ENCODE measurements around the gene KCNC3. TPM values are rescaled to one million over a fixed set of nuclear protein-coding genes. Genes with fewer than 3 reads are reported as not detected.

Gene KCNC3
- total and polyA plus RNA-seq, 2 of the 13 experiments (the other 11 are each of a cell fraction or from before 2014, with no cell fraction given): 0.29 to 1.7 TPM

- TF ChIP-seq DMAP1 (CRISPR knock-in tag; IDR thresholded peaks at IDR 0.05) (peak; percentile 45; the same call in 1 of the 2 replicates), ZNF138 (CRISPR knock-in tag; IDR thresholded peaks at IDR 0.05; ENCODE audit: low read depth) (no peak), SPEN (CRISPR knock-in tag; IDR thresholded peaks at IDR 0.05; ENCODE audit: low read depth) (0 out of 2 replicates have a peak, but pooled peaks have one; percentile 30), HNF4G (IDR thresholded peaks at IDR 0.05; ENCODE audit: borderline replicate concordance, low read depth, low read length) (0 out of 2 replicates have a peak, but pooled peaks have one; percentile 31), HNF4G (CRISPR knock-in tag; IDR thresholded peaks at IDR 0.05; ENCODE audit: borderline replicate concordance, low read depth) (no peak), ZSCAN9 (CRISPR knock-in tag; IDR thresholded peaks at IDR 0.05; ENCODE audit: borderline replicate concordance) (no peak), KDM6A (CRISPR knock-in tag; IDR thresholded peaks at IDR 0.05; ENCODE audit: low read depth) (peak; percentile 18; the same call in 1 of the 2 replicates), ZSCAN5A (CRISPR knock-in tag; IDR thresholded peaks at IDR 0.05; ENCODE audit: borderline replicate concordance) (no peak), BRD4 (CRISPR knock-in tag; IDR thresholded peaks at IDR 0.05) (peak; percentile 21; the same call in 1 of the 2 replicates), AGO2 (optimal IDR thresholded peaks at IDR 0.05; ENCODE audit: low read depth, low read length) (no peak), ZSCAN31 (CRISPR knock-in tag; IDR thresholded peaks at IDR 0.05; ENCODE audit: low read depth) (no peak), ELF3 (CRISPR knock-in tag; IDR thresholded peaks at IDR 0.05) (peak; percentile 79), BORCS8-MEF2B (CRISPR knock-in tag; IDR thresholded peaks at IDR 0.05) (no peak), ZNF18 (CRISPR knock-in tag; IDR thresholded peaks at IDR 0.05; ENCODE audit: insufficient replicate concordance) (no peak), SP4 (CRISPR knock-in tag; IDR thresholded peaks at IDR 0.05) (0 out of 2 replicates have a peak, but pooled peaks have one; percentile 32), IKZF5 (CRISPR knock-in tag; IDR thresholded peaks at IDR 0.05) (no peak), SNAPC5 (CRISPR knock-in tag; IDR thresholded peaks at IDR 0.05; ENCODE audit: borderline replicate concordance) (no peak), MBNL3 (CRISPR knock-in tag; conservative IDR thresholded peaks at IDR 0.05) (no peak), TAF1 (CRISPR knock-in tag; IDR thresholded peaks at IDR 0.05) (0 out of 2 replicates have a peak, but pooled peaks have one; percentile 24), DMTF1 (CRISPR knock-in tag; IDR thresholded peaks at IDR 0.05) (no peak), SIX4 (CRISPR knock-in tag; IDR thresholded peaks at IDR 0.05) (no peak), SOX13 (IDR thresholded peaks at IDR 0.05) (no peak), SOX13 (CRISPR knock-in tag; conservative IDR thresholded peaks at IDR 0.05 in 1 of 2, IDR thresholded peaks at IDR 0.05 in 1 of 2) (peak in 1 of 2 experiments; percentile 55; a peak in 1 of 4 replicates), ZNF335 (CRISPR knock-in tag; IDR thresholded peaks at IDR 0.05) (no peak)
These were observed 20.3 kb upstream of the KCNC3 start (continued) for GRCh38 chr19:50349277-50350057.

All from HepG2 (cell line).